ENCODE results near the gene CEACAM4. TPM values are rescaled to one million over a fixed set of nuclear protein-coding genes. Genes with fewer than 3 reads are reported as not detected.

Gene CEACAM4
- total and polyA plus RNA-seq, 2 of the 4 experiments (the other 2 are of a cell fraction): not detected

GRCh38 chr19:41595258-41595889, 31.5 kb downstream of the CEACAM4 start:
- Histone ChIP-seq H2AK5ac (ENCODE audit: low read depth, low read length) (no peak overlapping the region), H2AK9ac (replicated peaks; ENCODE audit: low read depth, low read length, poor library complexity) (no peak overlapping the region), H4K91ac (ENCODE audit: insufficient read depth, low read depth, low read length) (no peak overlapping the region), H3K4ac (ENCODE audit: low read depth, low read length) (no peak overlapping the region), H3K79me1 (ENCODE audit: low read depth in 1 of 2, low read length in 2 of 2) (no peaks in the 10 kb centered on the region), H2BK20ac (ENCODE audit: low read depth, low read length) (no peak overlapping the region), H2BK120ac (ENCODE audit: low read depth, low read length) (no peak overlapping the region), H2BK5ac (ENCODE audit: low read depth, low read length, poor library complexity, severe bottlenecking) (no peak overlapping the region), H3K9me3 (ENCODE audit: control insufficient read depth, insufficient read depth, low read length) (no peaks in the 10 kb centered on the region), H3K9ac (ENCODE audit: low read depth, low read length) (no peak overlapping the region), H3K23ac (ENCODE audit: low read depth, low read length) (no peak overlapping the region), H4K8ac (ENCODE audit: low read depth in 2 of 2, low read length in 2 of 2) (no peak overlapping the region), H3K27me3 (ENCODE audit: control insufficient read depth, insufficient read depth, low read length) (no peaks in the 10 kb centered on the region), H3K14ac (replicated peaks; ENCODE audit: low read depth, low read length) (no peak overlapping the region), H2BK15ac (ENCODE audit: low read depth, low read length) (no peak overlapping the region), H3K56ac (ENCODE audit: extremely low read depth, insufficient read depth, low read length) (no peak overlapping the region), H2AFZ (replicated peaks; ENCODE audit: low read length, poor library complexity) (no peak overlapping the region), H3K9me1 (ENCODE audit: insufficient read depth, low read length) (no peaks in the 10 kb centered on the region), H3K36me3 (ENCODE audit: control insufficient read depth, insufficient read depth, low read length) (no peaks in the 10 kb centered on the region), H4K20me1 (ENCODE audit: insufficient read depth, low read length) (peaks cover 3% of the 10 kb centered on the region; the same call in 1 of the 2 replicates), H3K27ac (ENCODE audit: insufficient read depth, low read length) (no peak overlapping the region), H3K4me2 (ENCODE audit: low read depth, low read length) (no peak overlapping the region), H3K18ac (ENCODE audit: low read depth, low read length) (no peak overlapping the region), H3K4me1 (ENCODE audit: control insufficient read depth, insufficient read depth, low read length) (no peaks in the 10 kb centered on the region), H3K4me3 (ENCODE audit: insufficient read depth, low read depth, low read length) (no peak overlapping the region), H4K5ac (ENCODE audit: low read depth, low read length) (no peak overlapping the region)
- no peak for TF ChIP-seq POLR2A (IDR thresholded peaks at IDR 0.05; ENCODE audit: low read depth, low read length)
- 0 out of 2 replicates have a peak, but pooled peaks have one; percentile 21 for TF ChIP-seq SMC3 (IDR thresholded peaks at IDR 0.05; ENCODE audit: low read depth, low read length)
- peak; percentile 59 for TF ChIP-seq CTCF (conservative IDR thresholded peaks at IDR 0.05; ENCODE audit: low read depth, low read length)
- peak; percentile 36; the same call in 1 of the 2 replicates for TF ChIP-seq RAD21 (IDR thresholded peaks at IDR 0.05; ENCODE audit: low read length)
- CTCF ChIA-PET: no interaction called here
- in situ Hi-C loops (cut with MboI; ENCODE audit: low sequenced_read_pairs): no loop called here
- peak; percentile 74 for DNase-seq
- dilution Hi-C loops (cut with HindIII; ENCODE audit: low sequenced_read_pairs, unreplicated experiment): no loop called here
- ATAC-seq (ENCODE audit: low read depth): peak; percentile 79
- BruUV-seq (replicated peaks): no TSS peak
- WGBS, 2 experiments (ENCODE audit: extremely low coverage in 2 of 2, insufficient read length in 1 of 2): no CpG with 5 or more reads among the region's 4 CpGs
- intact Hi-C loops (cut with micrococcal nuclease): no loop called here
- POLR2A ChIA-PET (ENCODE audit: unreplicated experiment): no interaction called here
